ENCODE results near the gene FHIT.

Gene FHIT

DNA sequence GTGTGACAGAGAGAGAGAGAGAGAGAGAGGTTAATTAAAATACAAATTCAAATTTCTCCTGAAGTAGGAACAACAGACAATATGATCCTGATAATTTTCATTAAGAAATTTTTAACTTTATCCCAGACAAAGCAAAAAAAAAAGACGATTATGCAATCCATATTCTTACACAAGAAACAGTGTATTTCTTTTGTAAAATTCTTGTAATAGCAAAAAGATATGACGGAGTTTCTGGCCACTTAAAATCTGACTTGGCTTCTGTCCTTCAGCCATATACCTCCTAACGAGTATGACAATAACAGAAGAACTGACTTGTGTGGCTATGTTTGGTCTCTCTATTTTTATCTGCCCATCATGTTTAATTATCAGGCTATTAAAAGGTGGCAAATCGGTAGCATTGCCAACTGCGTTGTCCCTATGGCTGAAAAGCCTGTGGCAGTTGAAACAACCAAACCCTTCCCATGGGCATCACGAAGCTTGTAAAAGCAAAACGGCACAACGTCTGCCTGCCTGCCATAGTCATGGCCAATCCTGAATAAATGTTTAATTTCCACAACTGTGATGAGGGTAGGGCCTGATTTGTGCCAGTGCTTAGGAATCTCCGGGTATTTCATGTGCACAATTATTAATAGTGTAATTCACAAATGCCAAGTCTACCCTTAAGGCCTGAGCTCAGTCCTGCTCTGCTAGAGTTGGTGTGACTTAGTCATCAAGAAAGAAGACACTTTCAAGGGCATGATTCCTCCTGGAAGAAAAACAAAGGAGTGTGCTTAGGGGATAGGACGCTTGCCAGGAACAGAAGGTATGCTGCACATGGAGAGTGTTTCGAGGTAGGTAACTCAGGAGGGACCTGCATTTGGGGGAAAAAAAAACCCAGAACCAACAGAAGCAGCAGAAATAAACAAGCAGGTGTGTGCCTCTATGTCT is 1090.2 kb downstream of the FHIT start:
- no peak for DNase-seq (ENCODE audit: low spot score)

DNA sequence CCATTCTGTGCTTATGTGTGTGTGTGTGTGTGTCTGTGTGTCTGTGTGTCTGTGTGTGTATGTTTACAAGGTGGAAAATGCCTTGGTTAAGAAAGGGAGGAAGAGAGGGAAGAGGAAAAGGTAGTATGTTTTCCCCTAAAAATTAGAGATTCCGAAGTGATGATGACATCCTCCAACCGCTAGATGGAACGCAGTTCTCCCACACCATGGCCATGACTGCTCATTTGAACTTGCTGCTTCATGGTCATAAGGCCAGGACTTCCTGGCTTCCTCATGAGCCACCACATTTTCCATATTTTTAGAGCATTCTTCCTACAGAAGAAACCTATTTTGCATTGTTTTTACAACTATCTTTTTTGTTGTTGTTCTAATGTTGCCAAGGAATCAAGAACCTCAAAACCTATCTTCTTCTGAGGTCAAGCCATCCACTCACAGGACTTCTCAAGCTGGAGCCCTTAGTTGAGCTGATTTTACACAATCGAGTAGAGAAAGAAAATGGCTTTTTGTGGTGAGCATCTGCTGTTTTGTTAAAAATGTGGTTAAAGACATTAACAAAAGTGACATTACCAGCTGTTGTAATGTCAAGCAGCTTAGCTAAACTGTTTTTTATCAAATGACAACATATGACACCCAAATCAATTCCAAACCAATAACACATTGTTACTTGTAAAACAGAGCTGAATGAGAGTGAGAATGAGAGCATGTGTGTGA is 1091.0 kb downstream of the FHIT start:
- DNase-seq (ENCODE audit: low spot score) = no peak

GRCh38 chr3:60158035-60158434 is 1093.2 kb downstream of the FHIT start:
- DNase-seq (ENCODE audit: low spot score) = no peak

DNA sequence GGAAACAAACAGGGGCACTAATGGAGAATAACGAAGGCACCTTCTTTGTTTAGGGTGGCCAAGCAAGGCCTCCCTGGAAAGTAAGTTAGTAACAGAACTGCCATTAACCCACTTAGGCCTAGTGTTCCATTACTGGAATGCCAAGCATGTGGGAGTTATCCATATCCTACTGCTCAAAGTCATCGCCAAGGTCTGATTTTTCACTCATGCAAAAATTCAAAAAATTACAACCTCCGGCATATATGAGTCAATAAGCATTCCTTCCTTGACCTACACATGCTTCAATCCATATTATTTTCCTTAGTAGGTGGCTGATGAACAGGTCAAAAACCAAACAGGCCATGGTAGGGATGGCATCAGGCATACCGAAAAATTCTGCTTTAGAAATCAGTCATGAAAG is 1097.2 kb downstream of the FHIT start:
- no peak for DNase-seq (ENCODE audit: low spot score)

GRCh38 chr3:60153221-60153999 is 1097.8 kb downstream of the FHIT start:
- DNase-seq (ENCODE audit: low spot score) = no peak

DNA sequence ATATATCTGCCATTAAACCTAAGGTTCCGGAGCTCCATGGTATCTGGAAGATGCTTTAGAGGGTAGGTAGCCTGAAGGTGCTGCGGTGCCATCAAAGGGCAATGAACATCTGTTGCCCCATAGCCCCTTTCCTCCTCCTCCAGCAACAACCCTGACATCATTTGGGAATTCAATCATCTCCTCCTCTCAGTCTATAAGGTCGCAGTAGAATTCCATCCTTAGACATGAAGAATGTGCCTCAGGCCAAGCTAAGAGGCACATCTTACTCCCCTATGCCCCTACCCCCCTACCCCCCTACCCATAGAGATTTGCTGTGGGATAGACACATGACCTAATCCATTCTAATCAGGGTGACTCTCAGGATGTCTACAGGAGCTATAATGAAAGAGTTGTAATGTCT is 1101.8 kb downstream of the FHIT start:
- DNase-seq (ENCODE audit: low spot score) = no peak

DNA sequence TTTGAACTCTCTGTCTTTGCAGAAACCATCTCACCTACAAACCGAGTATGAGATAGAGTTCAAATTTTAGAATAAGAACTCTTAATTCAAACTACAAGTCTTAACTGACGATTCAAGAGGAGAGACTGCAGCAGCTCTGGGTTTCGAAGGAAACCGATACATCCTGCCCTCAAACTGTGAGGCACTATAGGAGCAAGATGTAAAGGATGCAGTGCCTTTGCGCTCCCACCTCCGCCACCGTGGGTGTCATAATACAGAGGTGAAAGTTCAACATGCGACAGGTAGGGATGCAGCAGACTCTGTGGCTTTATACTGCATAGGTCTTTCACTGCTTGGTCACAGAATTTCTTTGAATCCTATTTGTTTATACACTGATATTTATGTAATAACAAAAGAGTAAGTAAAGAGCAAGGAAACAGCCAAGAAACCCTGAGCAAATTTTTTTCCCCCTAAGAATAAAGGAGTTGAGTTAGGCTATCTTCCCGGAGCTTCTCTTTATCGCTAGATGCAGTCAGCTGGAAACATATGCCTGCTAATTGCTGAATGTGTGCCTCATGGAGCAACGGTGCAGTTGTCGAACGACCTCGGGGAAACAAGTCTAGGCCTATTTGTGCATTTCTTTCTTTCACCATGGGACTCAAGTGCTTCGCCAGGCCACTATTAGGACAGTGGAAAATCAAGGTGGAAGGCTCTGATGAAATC is 1103.9 kb downstream of the FHIT start:
- no peak for DNase-seq (ENCODE audit: low spot score)

GRCh38 chr3:60146121-60146520 is 1105.1 kb downstream of the FHIT start:
- no peak for DNase-seq (ENCODE audit: low spot score)

DNA sequence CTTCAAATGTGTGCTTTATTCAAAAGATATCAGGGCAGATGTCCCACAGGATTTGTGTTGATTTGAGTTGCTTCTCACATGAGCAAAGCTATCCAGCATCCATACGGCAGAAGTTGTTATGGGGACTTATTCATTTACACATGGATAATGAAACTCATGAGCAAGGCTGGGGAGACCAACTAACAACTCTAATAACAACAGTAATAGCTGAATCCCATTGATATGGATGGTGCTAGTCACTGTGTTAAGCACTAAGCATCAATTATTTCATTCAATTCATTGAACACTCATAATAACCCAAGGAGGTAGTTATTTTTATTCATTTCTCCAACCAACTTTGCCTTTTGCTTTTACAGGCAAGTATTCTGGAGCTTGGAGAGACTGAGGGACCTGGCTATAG is 1107.2 kb downstream of the FHIT start:
- DNase-seq (ENCODE audit: low spot score) = no peak

DNA sequence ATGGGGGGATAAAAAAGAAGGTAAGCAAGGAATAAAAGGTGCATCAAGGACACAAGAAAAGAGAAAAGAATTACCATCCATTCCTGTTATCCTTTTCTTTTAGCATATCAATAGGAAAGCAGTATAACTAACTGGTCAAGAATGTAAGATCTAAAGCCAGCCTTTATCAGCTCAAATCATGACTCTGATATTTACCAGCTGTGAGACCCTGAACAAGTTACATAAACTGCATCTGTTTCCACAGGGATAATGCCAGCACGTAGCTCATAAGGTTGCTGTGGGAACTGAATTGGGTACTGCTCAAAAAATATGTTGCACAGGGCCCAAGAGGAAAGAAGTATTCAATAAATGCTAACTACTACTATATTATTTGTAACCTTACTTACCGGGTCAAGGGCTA is 1109.2 kb downstream of the FHIT start:
- DNase-seq (ENCODE audit: low spot score) = no peak

DNA sequence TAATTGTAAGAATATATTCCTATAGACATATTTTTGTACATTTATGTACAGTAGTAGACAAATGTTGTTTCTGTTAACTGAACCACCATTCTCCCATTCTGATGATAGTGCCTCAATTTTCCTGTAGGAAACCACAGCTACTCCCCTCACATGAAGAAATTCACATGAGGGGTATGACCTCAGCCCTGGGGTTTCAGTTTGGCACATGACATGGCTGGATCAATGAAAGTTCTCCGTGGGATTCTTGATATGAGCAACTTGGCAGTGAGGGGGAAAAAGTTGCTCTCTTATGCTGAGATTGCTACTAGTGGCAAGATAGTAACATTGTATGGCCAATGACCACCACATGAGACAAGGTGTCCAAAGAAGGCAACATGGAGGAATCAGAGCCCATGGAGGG is 1111.1 kb downstream of the FHIT start:
- DNase-seq (ENCODE audit: low spot score) = no peak

- no peak for DNase-seq (ENCODE audit: low spot score)
Observed at GRCh38 chr3:60136601-60137000, 1114.7 kb downstream of the FHIT start.

DNA sequence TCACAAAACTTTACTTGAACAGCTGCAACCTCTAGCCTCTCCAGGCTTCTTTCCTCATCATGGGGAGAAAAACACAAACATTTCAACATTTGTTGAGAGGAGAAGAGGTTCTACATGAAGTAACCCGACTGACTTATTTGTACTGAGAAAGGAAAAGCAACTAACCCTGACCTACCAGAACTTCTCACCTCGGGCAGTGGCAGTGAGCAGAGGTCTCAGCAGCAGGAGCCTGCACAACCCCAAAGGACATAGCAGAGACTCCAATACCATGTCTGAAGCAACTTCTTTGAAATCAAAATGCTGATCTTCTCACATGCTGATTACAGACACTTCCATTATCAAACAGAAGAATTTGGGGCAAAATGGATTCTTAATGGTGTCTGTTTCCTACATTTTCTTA is 1115.8 kb downstream of the FHIT start:
- DNase-seq (ENCODE audit: low spot score) = no peak

DNA sequence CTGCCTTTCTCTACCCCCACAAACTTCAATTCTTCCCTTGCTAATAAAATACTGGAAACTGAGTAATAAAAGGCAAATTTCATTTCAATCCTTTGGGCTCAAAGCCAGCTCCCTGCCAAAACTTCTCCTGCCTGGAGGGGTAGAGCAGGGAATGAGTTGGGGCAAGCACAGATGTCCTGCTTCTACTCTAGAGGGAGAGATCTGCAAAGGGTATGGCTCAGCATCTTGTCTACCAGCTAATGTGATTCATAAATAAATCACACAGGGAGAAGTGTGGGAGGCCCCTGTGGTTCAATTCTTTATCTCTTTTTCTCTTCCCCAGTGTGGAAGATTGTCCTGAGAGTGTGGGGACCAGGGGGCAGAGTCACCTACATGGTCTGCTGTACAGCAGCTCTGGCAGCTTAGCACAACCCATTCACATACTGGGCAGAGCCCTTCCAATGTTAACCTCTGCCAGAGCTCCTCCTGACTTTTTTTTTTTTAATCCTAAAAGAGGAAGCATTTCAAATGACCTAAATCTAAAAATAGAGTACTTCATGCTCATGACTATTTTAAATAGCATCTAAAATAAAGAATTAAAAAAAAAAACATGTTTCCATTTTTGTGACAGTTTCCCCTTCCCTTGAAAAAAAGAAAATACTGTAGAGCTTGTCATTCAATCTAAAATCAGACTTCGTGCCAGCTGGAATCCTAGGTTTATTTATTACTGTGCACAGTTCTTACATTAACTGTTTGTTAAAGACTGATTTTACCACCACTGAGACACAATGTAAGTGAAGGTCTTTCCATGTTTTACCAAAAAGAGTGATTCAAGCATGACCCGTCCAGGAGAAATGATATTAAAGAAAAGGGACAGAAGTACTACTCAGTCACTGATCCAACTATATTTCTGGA is 1117.7 kb downstream of the FHIT start:
- DNase-seq (ENCODE audit: low spot score) = no peak

DNA sequence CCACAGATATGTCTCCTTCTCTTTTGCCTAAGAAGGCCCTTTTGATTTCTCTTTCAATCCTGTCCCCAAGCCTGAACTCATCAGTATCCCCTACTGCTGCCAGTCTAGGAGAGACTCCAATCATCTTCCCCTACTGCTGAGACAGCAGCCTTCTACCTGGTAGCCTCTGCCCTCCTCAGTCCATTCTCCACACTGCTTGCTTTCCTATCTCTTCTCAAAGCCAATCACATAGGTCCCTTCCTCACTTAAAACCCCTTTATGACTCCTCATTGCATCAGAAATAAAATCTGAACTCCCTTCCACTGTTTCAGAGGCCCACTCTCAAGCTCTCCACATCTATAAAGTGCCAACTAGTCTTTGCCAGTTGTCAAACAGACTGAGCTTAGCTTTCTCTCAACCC is 1119.6 kb downstream of the FHIT start:
- DNase-seq (ENCODE audit: low spot score) = no peak

DNA sequence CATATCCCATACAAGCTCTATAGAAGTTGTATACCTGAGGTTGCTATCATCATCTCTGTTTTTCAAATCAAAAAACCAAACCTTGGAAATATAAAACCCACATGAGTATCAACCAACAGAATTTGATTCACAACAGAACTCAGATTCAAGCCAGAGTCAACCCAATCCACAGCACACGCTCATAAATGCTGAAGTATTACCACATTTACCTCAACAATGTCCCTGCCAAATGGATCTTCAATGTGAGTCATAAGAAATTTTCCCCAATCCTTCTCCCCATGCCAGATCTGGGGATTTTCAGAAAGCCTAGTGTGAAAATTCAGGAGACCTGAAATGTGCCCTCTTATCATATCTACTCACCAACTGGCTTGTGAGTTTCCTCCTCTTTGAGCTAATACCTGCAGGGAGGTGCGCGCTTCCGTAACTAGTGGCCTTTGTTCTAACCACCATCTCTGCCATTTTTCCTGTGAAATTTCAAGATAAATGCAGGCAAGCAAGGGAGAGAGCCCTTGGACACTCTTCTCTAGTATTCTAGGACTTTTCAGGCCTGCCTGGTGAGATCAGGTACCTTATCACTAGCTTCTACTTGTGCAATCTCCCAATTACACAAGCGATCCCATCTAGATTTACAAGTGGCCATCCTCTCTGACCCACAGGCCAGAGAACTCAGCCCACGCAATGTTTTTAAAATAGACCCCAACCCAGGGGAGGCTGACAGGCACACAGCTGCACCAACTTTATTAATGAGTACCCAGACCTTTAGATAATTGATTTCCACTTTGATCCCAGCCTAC is 1124.5 kb downstream of the FHIT start:
- DNase-seq (ENCODE audit: low spot score) = no peak

DNA sequence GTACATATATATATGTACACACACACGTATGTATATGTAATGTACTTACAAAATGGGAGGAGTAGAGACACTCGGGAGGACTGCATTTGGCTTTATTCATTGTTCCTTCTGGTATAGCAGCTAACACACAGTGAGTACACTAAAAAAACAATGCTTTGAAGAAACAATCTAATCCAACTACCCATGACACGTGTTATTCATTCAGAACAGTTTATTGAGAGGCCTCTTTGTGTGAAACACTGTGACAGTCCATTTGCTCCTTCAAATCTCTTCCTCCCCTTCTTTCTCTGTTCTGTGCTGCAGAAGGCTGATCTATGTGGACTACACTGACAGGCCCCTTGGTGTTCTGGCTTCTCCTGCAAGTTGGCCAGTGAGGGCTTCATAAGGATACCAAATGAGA is 1125.6 kb downstream of the FHIT start:
- no peak for DNase-seq (ENCODE audit: low spot score)

DNA sequence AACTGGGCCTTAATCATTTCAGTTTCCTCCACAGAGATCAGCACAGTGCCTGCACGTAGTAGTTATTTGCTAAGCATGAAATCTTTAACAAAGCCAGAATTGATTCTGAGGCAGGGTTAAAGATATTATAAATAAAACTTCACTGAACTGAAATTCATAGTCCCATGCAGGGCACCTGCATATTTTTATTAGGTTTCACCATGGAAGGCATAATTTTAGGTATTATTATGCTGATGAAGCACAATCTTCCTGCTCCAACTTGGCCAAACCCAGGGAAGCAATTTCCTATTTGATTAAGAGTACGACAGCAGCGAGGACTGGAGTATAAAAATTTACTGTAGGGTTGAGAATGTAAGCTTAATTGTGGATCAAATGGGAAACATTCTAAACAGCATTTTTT is 1131.0 kb downstream of the FHIT start:
- no peak for DNase-seq (ENCODE audit: low spot score)

- DNase-seq (ENCODE audit: low spot score) = no peak
Observed at GRCh38 chr3:60114191-60114590, 1137.1 kb downstream of the FHIT start.

GRCh38 chr3:60107275-60107674 is 1144.0 kb downstream of the FHIT start:
- no peak for DNase-seq (ENCODE audit: low spot score)

Data from AG08396 (cell line).